Astrocyte (in vitro differentiated cells and primary cell): Measurements from ENCODE around the gene ADAMTS10. TPM values are rescaled to one million over a fixed set of nuclear protein-coding genes. Genes with fewer than 3 reads are reported as not detected.

Experiments
- DNase-seq: peaks from one replicate; pipeline ENCODE4 v3.0.0-alpha.2; 2010; ENCODE audit warnings: low read depth
- FAIRE-seq: peaks from 2 replicates; lab custom pipeline; 2011; peaks lifted over from hg19 to GRCh38; lab: Jason Lieb, UNC
- H2AFZ ChIP-seq: 2 replicates; pipeline ENCODE4 v1.6.0; 2012; ENCODE audit warnings: low read depth, low read length, inconsistent platforms
- H3K27ac ChIP-seq: 2 replicates; pipeline ENCODE4 v1.5.1; 2011; ENCODE audit warnings: low read depth, low read length, inconsistent platforms
- H3K27me3 ChIP-seq: 2 replicates; pipeline ENCODE4 v1.6.0; 2011; ENCODE audit warnings: low read length, inconsistent platforms; ENCODE audit not compliant: insufficient read depth
- H3K36me3 ChIP-seq: 2 replicates; pipeline ENCODE4 v1.5.1; 2011; ENCODE audit warnings: low read length, inconsistent platforms; ENCODE audit not compliant: insufficient read depth
- H3K4me1 ChIP-seq: 2 replicates; pipeline ENCODE4 v1.5.1; 2011; ENCODE audit warnings: low read length, inconsistent platforms; ENCODE audit not compliant: insufficient read depth
- H3K4me2 ChIP-seq: 2 replicates; pipeline ENCODE4 v1.6.0; 2012; ENCODE audit warnings: low read length, inconsistent platforms
- H3K4me3 ChIP-seq: 2 replicates; pipeline ENCODE4 v1.5.1; 2011; ENCODE audit warnings: low read depth, mild to moderate bottlenecking, low read length, inconsistent platforms; ENCODE audit not compliant: insufficient read depth
- H3K79me2 ChIP-seq: 2 replicates; pipeline ENCODE4 v1.6.0; 2012; ENCODE audit warnings: mild to moderate bottlenecking, low read length, inconsistent platforms; ENCODE audit not compliant: insufficient read depth
- H3K9ac ChIP-seq: 2 replicates; pipeline ENCODE4 v1.6.0; 2012; ENCODE audit warnings: mild to moderate bottlenecking, low read length, inconsistent platforms
- H3K9me3 ChIP-seq: 2 replicates; pipeline ENCODE4 v1.5.1; 2012; ENCODE audit warnings: low read depth, mild to moderate bottlenecking, low read length, inconsistent platforms; ENCODE audit not compliant: insufficient read depth
- H4K20me1 ChIP-seq: 2 replicates; pipeline ENCODE4 v1.6.0; 2012; ENCODE audit warnings: low read length, inconsistent platforms; ENCODE audit not compliant: insufficient read depth
- H3K27ac Mint-ChIP-seq: one replicate; pipeline ENCODE4 v1.8.0; 2021; ENCODE audit warnings: mild to moderate bottlenecking, mixed read lengths; ENCODE audit not compliant: unreplicated experiment
- H3K27me3 Mint-ChIP-seq: one replicate; pipeline ENCODE4 v1.8.0; 2021; ENCODE audit warnings: low read depth, mixed read lengths; ENCODE audit not compliant: unreplicated experiment
- H3K36me3 Mint-ChIP-seq: one replicate; pipeline ENCODE4 v1.8.0; 2021; ENCODE audit warnings: low read depth, mixed read lengths; ENCODE audit not compliant: unreplicated experiment
- H3K4me1 Mint-ChIP-seq: one replicate; pipeline ENCODE4 v1.8.0; 2021; ENCODE audit warnings: low read depth, mixed read lengths; ENCODE audit not compliant: unreplicated experiment
- H3K4me3 Mint-ChIP-seq: one replicate; pipeline ENCODE4 v1.8.0; 2021; ENCODE audit warnings: mild to moderate bottlenecking, moderate library complexity, mixed read lengths; ENCODE audit not compliant: unreplicated experiment
- H3K9me3 Mint-ChIP-seq: one replicate; pipeline ENCODE4 v1.8.0; 2021; ENCODE audit warnings: mild to moderate bottlenecking, mixed read lengths; ENCODE audit not compliant: unreplicated experiment
- CTCF ChIP-seq: IDR thresholded peaks from 2 replicates; pipeline ENCODE4 v1.5.1; 2011; ENCODE audit warnings: low read depth, mild to moderate bottlenecking, inconsistent platforms, low read length, moderate library complexity; ENCODE audit not compliant: insufficient read depth
- EZH2 ChIP-seq: IDR thresholded peaks from 2 replicates; pipeline ENCODE4 v1.6.1; 2012; ENCODE audit warnings: mild to moderate bottlenecking, low read length, inconsistent platforms; ENCODE audit not compliant: insufficient read depth
- total RNA-seq: library from RNA; stranded (reverse); gene quantifications from 2 replicates; pipeline ENCODE4 v1.2.1, GENCODE V29; 2021

ADAMTS10 gene
- total RNA-seq, 1 donor from 2014 or later, result 34.0 TPM

GRCh38 chr19:8611391-8611876 is 919 bp upstream of the ADAMTS10 start:
- Mint-ChIP-seq H3K4me1 (peaks cover 11% of the 10 kb centered on the region), H3K36me3 (peaks cover 13% of the 10 kb centered on the region), H3K27me3 (no peaks in the 10 kb centered on the region), H3K27ac (peak overlapping the region; percentile 26), H3K4me3 (peak overlapping the region; percentile 74), H3K9me3 (no peaks in the 10 kb centered on the region)
- no peaks in the 10 kb centered on the region for H3K27me3 ChIP-seq
- H3K9ac ChIP-seq, result peak overlapping the region; percentile 52
- H3K27ac ChIP-seq, result peak overlapping the region; percentile 85
- H3K79me2 ChIP-seq, result peaks cover 33% of the 10 kb centered on the region
- peaks cover 24% of the 10 kb centered on the region for H4K20me1 ChIP-seq
- H3K4me3 ChIP-seq, result no peak overlapping the region
- H3K36me3 ChIP-seq, result no peaks in the 10 kb centered on the region
- H2AFZ ChIP-seq, result no peak overlapping the region
- peaks cover 40% of the 10 kb centered on the region for H3K4me1 ChIP-seq
- peak overlapping the region; percentile 44 for H3K4me2 ChIP-seq
- DNase-seq (no peak), FAIRE-seq (no peak)
- no peaks in the 10 kb centered on the region for H3K9me3 ChIP-seq
- no peak for TF ChIP-seq CTCF
- no peak for TF ChIP-seq EZH2

GRCh38 chr19:8610936-8611300 is 403 bp upstream of the ADAMTS10 start:
- Histone ChIP-seq H3K9ac (peak overlapping the region; percentile 99), H3K4me3 (peak overlapping the region; percentile 100), H3K36me3 (no peaks in the 10 kb centered on the region), H3K9me3 (no peaks in the 10 kb centered on the region), H3K27me3 (no peaks in the 10 kb centered on the region), H3K4me1 (peaks cover 40% of the 10 kb centered on the region), H2AFZ (no peak overlapping the region), H3K4me2 (peak overlapping the region; percentile 100), H3K79me2 (peaks cover 37% of the 10 kb centered on the region), H4K20me1 (peaks cover 29% of the 10 kb centered on the region), H3K27ac (peak overlapping the region; percentile 90)
- peaks cover 11% of the 10 kb centered on the region for H3K4me1 Mint-ChIP-seq
- H3K27me3 Mint-ChIP-seq, result no peaks in the 10 kb centered on the region
- H3K36me3 Mint-ChIP-seq, result peaks cover 18% of the 10 kb centered on the region
- no peak overlapping the region for H3K4me3 Mint-ChIP-seq
- H3K27ac Mint-ChIP-seq, result no peak overlapping the region
- TF ChIP-seq EZH2, result no peak
- no peak for TF ChIP-seq CTCF
- DNase-seq (no peak), FAIRE-seq (no peak)
- H3K9me3 Mint-ChIP-seq, result peaks cover 1% of the 10 kb centered on the region

- peaks cover 25% of the 10 kb centered on the region for H3K36me3 Mint-ChIP-seq
- peak overlapping the region; percentile 68 for H3K27ac Mint-ChIP-seq
- H3K4me2 ChIP-seq, result peak overlapping the region; percentile 100
- H2AFZ ChIP-seq, result peak overlapping the region; percentile 89
- H3K4me1 ChIP-seq, result peaks cover 34% of the 10 kb centered on the region
- H3K4me1 Mint-ChIP-seq, result peaks cover 11% of the 10 kb centered on the region
- peaks cover 7% of the 10 kb centered on the region for H3K9me3 ChIP-seq
- peak overlapping the region; percentile 99 for H3K9ac ChIP-seq
- H3K36me3 ChIP-seq, result peaks cover 4% of the 10 kb centered on the region
- H3K4me3 Mint-ChIP-seq, result peak overlapping the region; percentile 98
- no peaks in the 10 kb centered on the region for H3K27me3 ChIP-seq
- H3K79me2 ChIP-seq, result peaks cover 42% of the 10 kb centered on the region
- peak overlapping the region; percentile 90 for H3K27ac ChIP-seq
- H3K27me3 Mint-ChIP-seq, result no peaks in the 10 kb centered on the region
- TF ChIP-seq CTCF (no peak), EZH2 (no peak)
- DNase-seq (peak; percentile 81), FAIRE-seq (no peak)
- peaks cover 33% of the 10 kb centered on the region for H4K20me1 ChIP-seq
- H3K9me3 Mint-ChIP-seq, result peaks cover 4% of the 10 kb centered on the region
- H3K4me3 ChIP-seq, result peak overlapping the region; percentile 100
Measured at GRCh38 chr19:8609279-8610040, 1.1 kb downstream of the ADAMTS10 start.
